ENCODE results near the gene LAMA1.

DNA sequence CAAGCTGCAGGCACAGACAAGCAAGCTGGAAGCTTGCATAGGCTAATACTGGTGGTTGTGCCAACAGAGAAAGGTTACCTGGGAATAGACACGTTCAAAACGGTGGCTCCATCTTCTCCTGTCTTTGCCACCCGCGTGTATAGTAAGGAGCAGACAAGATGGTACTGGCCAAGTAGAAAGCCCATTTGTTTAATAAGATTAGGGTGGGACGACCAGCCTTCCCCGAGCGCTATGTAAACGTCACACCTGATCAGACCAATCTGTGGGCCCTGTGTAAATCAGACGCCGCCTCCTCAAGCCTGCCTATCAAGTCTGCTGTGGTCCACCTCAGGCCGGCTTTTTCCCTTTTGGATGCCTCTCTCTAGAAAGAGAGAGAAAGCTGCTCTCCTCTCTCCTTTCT is 189.2 kb downstream of the LAMA1 start:
- TF ChIP-seq, protein P1, sequence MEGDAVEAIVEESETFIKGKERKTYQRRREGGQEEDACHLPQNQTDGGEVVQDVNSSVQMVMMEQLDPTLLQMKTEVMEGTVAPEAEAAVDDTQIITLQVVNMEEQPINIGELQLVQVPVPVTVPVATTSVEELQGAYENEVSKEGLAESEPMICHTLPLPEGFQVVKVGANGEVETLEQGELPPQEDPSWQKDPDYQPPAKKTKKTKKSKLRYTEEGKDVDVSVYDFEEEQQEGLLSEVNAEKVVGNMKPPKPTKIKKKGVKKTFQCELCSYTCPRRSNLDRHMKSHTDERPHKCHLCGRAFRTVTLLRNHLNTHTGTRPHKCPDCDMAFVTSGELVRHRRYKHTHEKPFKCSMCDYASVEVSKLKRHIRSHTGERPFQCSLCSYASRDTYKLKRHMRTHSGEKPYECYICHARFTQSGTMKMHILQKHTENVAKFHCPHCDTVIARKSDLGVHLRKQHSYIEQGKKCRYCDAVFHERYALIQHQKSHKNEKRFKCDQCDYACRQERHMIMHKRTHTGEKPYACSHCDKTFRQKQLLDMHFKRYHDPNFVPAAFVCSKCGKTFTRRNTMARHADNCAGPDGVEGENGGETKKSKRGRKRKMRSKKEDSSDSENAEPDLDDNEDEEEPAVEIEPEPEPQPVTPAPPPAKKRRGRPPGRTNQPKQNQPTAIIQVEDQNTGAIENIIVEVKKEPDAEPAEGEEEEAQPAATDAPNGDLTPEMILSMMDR (conservative IDR thresholded peaks at IDR 0.05; ENCODE audit: low read depth, low read length), result no peak
- TF ChIP-seq POLR2A (IDR thresholded peaks at IDR 0.05; ENCODE audit: low read depth, low read length) (no peak), CHD1 (IDR thresholded peaks at IDR 0.05; ENCODE audit: low read depth, low read length) (no peak), MAFK (IDR thresholded peaks at IDR 0.05; ENCODE audit: low read depth, low read length) (no peak), MXI1 (IDR thresholded peaks at IDR 0.05; ENCODE audit: borderline replicate concordance, low read depth, low read length) (no peak), RFX5 (IDR thresholded peaks at IDR 0.05; ENCODE audit: low read depth, low read length) (no peak)
